ENCODE results near the gene GRIFIN.

GRIFIN gene

GRCh38 chr7:2498708-2499107 is 22.5 kb upstream of the GRIFIN start:
- no peak overlapping the region for H3K27ac Mint-ChIP-seq
- no peaks in the 10 kb centered on the region for H3K9me3 Mint-ChIP-seq
- DNase-seq, result no peak
- no peak overlapping the region for H3K4me3 Mint-ChIP-seq
- no peak for ATAC-seq (replicated peaks)
- peaks cover 8 to 13% of the 10 kb centered on the region in 2 donors for H3K4me1 Mint-ChIP-seq
- peaks cover 0 to 3% of the 10 kb centered on the region in 2 donors for H3K36me3 Mint-ChIP-seq
- peaks cover 22 to 45% of the 10 kb centered on the region in 2 donors for H3K27me3 Mint-ChIP-seq

GRCh38 chr7:2497500-2498336 is 21.5 kb upstream of the GRIFIN start:
- H3K4me1 Mint-ChIP-seq, result peaks cover 8 to 13% of the 10 kb centered on the region in 2 donors
- peak in 1 of 2 donors; percentile 20 for ATAC-seq (replicated peaks)
- peaks cover 28 to 54% of the 10 kb centered on the region in 2 donors for H3K27me3 Mint-ChIP-seq

DNA sequence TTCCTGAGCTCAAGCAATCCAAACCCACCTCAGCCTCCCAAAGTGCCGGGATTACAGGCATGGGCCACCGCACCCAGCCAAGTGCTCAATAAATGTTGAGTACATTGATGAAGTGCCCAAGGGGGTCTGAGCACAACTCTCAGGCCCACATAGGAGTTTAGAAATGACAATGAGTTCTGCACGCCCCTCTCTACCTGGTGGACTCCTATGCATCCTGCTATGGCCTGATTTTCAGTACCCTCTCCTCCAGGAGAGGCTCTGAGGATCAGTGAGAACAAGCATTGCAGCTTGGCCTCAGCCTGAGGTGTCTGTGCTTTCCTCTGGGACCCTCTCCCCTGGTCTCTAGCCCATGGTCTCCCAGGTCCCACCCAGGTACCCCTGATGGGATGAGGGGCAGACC is 20.9 kb upstream of the GRIFIN start:
- no peak overlapping the region for H3K27ac Mint-ChIP-seq
- H3K36me3 Mint-ChIP-seq, result peaks cover under 1 to 3% of the 10 kb centered on the region in 2 donors
- no peak for DNase-seq
- peaks cover 2% of the 10 kb centered on the region in 2 donors for H3K9me3 Mint-ChIP-seq
- peaks cover 33 to 61% of the 10 kb centered on the region in 2 donors for H3K27me3 Mint-ChIP-seq
- H3K4me3 Mint-ChIP-seq, result no peak overlapping the region
- ATAC-seq (replicated peaks), result no peak
- peaks cover 8 to 13% of the 10 kb centered on the region in 2 donors for H3K4me1 Mint-ChIP-seq

More at GRCh38 chr7:2497500-2498336, 21.5 kb upstream of the GRIFIN start:
- H3K36me3 Mint-ChIP-seq, result peaks cover 0 to 3% of the 10 kb centered on the region in 2 donors
- no peak for DNase-seq
- H3K9me3 Mint-ChIP-seq, result no peaks in the 10 kb centered on the region
- no peak overlapping the region for H3K27ac Mint-ChIP-seq
- no peak overlapping the region for H3K4me3 Mint-ChIP-seq

DNA sequence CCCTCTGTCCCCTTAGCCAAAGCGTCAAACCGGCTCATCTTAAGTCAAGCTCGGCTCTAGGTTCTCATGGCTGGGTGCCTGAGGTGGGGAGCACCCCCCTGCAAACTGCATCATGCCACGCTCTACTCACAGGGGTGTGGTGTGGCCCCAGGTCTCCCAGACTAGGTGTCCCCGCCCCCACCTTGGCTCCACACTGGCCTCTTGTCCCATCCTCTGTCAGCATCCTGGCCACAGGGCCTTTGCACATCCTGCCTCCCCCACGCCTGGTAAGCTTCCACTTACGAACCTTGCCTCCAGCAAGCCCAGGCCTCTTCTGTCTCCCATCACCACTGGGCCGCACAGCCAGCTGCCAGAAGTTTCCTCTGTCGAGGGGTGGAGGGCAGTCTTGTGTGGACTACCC is 20.2 kb upstream of the GRIFIN start:
- Mint-ChIP-seq H3K27me3 (peaks cover 40 to 68% of the 10 kb centered on the region in 2 donors), H3K4me1 (peaks cover 8 to 13% of the 10 kb centered on the region in 2 donors), H3K36me3 (peaks cover 3 to 5% of the 10 kb centered on the region in 2 donors), H3K27ac (no peak overlapping the region), H3K9me3 (peaks cover 7 to 9% of the 10 kb centered on the region in 2 donors), H3K4me3 (no peak overlapping the region)
- DNase-seq, result no peak
- no peak for ATAC-seq (replicated peaks)

- peaks cover 45 to 75% of the 10 kb centered on the region in 2 donors for H3K27me3 Mint-ChIP-seq
- H3K4me3 Mint-ChIP-seq, result no peak overlapping the region
- peaks cover 3 to 5% of the 10 kb centered on the region in 2 donors for H3K36me3 Mint-ChIP-seq
- H3K9me3 Mint-ChIP-seq, result peaks cover 8 to 10% of the 10 kb centered on the region in 2 donors
- peaks cover 8 to 13% of the 10 kb centered on the region in 2 donors for H3K4me1 Mint-ChIP-seq
- no peak overlapping the region for H3K27ac Mint-ChIP-seq
- no peak for DNase-seq
- ATAC-seq (replicated peaks), result no peak
Observed at GRCh38 chr7:2495418-2496299, 19.5 kb upstream of the GRIFIN start.

DNA sequence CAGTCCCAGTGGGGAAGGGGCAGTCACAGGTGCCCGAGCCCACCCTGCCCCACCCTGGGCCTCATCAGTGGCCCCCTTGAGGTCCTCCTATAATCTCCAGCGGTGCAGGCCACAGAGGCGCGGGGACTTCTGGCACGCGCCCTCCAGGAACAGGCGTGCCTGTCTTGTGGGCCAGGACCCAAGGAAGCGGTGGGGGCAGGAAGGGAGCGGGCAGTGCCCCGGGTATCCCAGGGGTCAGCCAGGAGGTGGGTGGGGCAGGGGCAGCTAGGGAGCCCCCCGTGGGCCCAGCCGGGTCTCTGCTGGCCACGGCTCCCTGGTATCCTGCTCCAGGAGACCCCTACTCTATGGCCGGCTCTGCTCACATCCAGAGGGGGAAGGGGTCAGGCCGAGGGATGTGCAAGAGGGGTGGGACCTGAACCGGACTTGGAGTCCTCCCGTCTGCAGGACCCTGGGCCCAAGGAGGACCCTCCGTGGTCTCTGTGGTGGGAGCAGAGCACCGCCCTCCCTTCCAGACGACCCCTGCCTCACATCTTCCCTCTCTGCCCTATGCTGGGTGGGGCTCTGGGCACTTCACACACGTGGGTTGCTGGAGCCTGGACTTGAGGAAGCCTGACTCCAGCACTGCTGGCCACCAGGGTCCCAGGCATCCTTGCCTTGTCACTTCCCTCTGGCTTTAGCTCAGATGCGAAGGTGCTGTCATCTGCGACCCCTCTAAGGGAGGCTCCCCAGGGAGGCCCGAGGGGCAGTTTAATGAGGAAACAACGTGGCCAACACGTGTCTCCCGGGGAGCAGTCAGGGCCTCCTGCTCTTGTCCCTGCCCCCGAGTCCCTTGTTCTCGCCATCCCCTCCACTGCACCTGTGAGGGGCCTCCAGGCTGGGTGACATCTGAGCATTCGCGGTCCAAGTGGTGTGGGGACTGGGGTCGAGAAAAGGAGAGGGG is 18.3 kb upstream of the GRIFIN start:
- ATAC-seq (replicated peaks) (peak in 1 of 2 donors; percentile 10), DNase-seq (no peak)
- peaks cover 3 to 5% of the 10 kb centered on the region in 2 donors for H3K36me3 Mint-ChIP-seq
- no peak overlapping the region for H3K4me3 Mint-ChIP-seq
- H3K9me3 Mint-ChIP-seq, result peaks cover 8 to 10% of the 10 kb centered on the region in 2 donors
- peaks cover 45 to 76% of the 10 kb centered on the region in 2 donors for H3K27me3 Mint-ChIP-seq
- peaks cover 8 to 13% of the 10 kb centered on the region in 2 donors for H3K4me1 Mint-ChIP-seq
- H3K27ac Mint-ChIP-seq, result no peak overlapping the region

DNA sequence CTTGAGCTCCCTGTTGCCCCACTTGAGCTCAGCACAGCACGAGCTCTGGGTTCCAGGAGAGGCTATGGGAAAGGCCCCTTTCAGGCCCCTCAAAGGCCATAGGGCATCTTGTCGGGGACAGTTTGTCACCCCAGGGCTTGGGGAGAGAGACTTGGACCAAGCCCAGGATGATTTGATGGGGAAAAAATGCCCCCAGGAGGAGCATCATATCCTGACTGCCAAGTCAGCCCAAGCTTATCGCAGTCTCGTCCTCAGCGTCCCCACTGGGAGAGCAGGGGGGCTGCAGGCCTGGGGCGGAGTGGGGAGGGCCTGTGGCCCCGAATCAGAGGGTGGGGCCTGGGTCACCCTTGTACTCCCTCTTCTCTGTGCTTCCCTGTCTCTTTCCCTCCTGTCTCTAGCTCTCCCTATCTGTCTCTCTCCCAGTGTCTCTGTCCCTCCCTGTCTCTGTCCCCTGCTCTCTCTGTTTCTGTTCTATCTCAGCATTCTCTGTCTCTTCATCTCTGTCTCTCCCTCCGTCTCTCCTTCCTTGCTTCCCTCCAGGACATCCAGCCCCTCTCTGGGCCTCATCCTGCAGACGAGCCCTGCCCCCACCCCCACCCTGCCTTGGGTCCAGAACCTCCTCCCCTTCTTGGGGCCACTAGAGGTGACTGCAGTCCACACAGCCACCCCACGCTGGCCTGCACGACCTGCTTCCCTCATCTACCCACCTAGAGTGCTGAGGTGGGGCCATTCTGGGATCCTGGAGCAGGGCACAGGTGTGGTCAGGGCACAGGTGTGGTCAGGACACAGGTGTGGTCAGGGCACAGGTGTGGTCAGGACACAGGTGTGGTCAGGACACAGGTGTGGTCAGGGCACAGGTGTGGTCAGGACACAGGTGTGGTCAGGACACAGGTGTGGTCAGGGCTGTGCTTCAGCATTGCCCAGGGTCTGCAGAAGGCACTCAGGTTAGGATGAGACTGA is 17.3 kb upstream of the GRIFIN start:
- no peak for DNase-seq
- Mint-ChIP-seq H3K4me3 (no peak overlapping the region), H3K9me3 (peaks cover 8 to 10% of the 10 kb centered on the region in 2 donors), H3K4me1 (peaks cover 8 to 20% of the 10 kb centered on the region in 2 donors), H3K27ac (no peak overlapping the region), H3K36me3 (peaks cover 3 to 5% of the 10 kb centered on the region in 2 donors), H3K27me3 (peaks cover 53 to 78% of the 10 kb centered on the region in 2 donors)
- ATAC-seq (replicated peaks), result no peak

GRCh38 chr7:2492038-2492437 is 15.8 kb upstream of the GRIFIN start:
- H3K4me1 Mint-ChIP-seq, result peaks cover 10 to 11% of the 10 kb centered on the region in 2 donors
- peaks cover 8 to 10% of the 10 kb centered on the region in 2 donors for H3K9me3 Mint-ChIP-seq
- H3K27me3 Mint-ChIP-seq, result peaks cover 49 to 77% of the 10 kb centered on the region in 2 donors
- H3K4me3 Mint-ChIP-seq, result peak overlapping the region in 1 of 2 donors; percentile 4
- H3K36me3 Mint-ChIP-seq, result peaks cover 3 to 5% of the 10 kb centered on the region in 2 donors
- DNase-seq, result no peak
- no peak for ATAC-seq (replicated peaks)
- H3K27ac Mint-ChIP-seq, result no peak overlapping the region

- ATAC-seq (replicated peaks), result no peak
Observed at GRCh38 chr7:2490181-2490651, 14.0 kb upstream of the GRIFIN start.

GRCh38 chr7:2488681-2489080 is 12.5 kb upstream of the GRIFIN start:
- peaks cover 34 to 57% of the 10 kb centered on the region in 2 donors for H3K27me3 Mint-ChIP-seq
- peaks cover 0 to 5% of the 10 kb centered on the region in 2 donors for H3K36me3 Mint-ChIP-seq
- ATAC-seq (replicated peaks), result no peak
- no peak overlapping the region for H3K4me3 Mint-ChIP-seq
- DNase-seq, result no peak
- H3K27ac Mint-ChIP-seq, result no peak overlapping the region
- H3K4me1 Mint-ChIP-seq, result peaks cover 9 to 11% of the 10 kb centered on the region in 2 donors
- H3K9me3 Mint-ChIP-seq, result peaks cover 8 to 10% of the 10 kb centered on the region in 2 donors

More at GRCh38 chr7:2490181-2490651, 14.0 kb upstream of the GRIFIN start:
- Mint-ChIP-seq H3K4me3 (no peak overlapping the region), H3K9me3 (peaks cover 8 to 10% of the 10 kb centered on the region in 2 donors), H3K4me1 (peaks cover 10 to 11% of the 10 kb centered on the region in 2 donors), H3K27ac (no peak overlapping the region), H3K27me3 (peaks cover 38 to 64% of the 10 kb centered on the region in 2 donors), H3K36me3 (peaks cover 0 to 5% of the 10 kb centered on the region in 2 donors)
- DNase-seq, result no peak

GRCh38 chr7:2488272-2488645 is 12.1 kb upstream of the GRIFIN start:
- peaks cover 0 to 5% of the 10 kb centered on the region in 2 donors for H3K36me3 Mint-ChIP-seq
- H3K4me1 Mint-ChIP-seq, result peaks cover 7 to 11% of the 10 kb centered on the region in 2 donors
- peaks cover 30 to 53% of the 10 kb centered on the region in 2 donors for H3K27me3 Mint-ChIP-seq
- ATAC-seq (replicated peaks) (no peak), DNase-seq (no peak)
- H3K9me3 Mint-ChIP-seq, result peaks cover 8 to 10% of the 10 kb centered on the region in 2 donors
- no peak overlapping the region for H3K27ac Mint-ChIP-seq
- H3K4me3 Mint-ChIP-seq, result no peak overlapping the region

- DNase-seq, result no peak
- Mint-ChIP-seq H3K27ac (peak overlapping the region; percentile 31), H3K27me3 (peaks cover 27 to 47% of the 10 kb centered on the region in 2 donors), H3K4me3 (no peak overlapping the region), H3K4me1 (peaks cover 7 to 11% of the 10 kb centered on the region in 2 donors), H3K36me3 (peaks cover 4 to 5% of the 10 kb centered on the region in 2 donors), H3K9me3 (peaks cover 10 to 15% of the 10 kb centered on the region in 2 donors)
- ATAC-seq (replicated peaks), result no peak
Observed at GRCh38 chr7:2487586-2488271, 11.5 kb upstream of the GRIFIN start.

All from stimulated activated naive B cell treated with anti-CD40 and anti-IgM and Interleukin-4, amounts not matched to agents 10 μg/mL and 1 μg/mL and 100 μg/mL, for 72 hours (primary cell).